Fibroblast of skin of left quadriceps (primary cell): ENCODE data around the gene FRAT1.
"Not testable (repeated sequence)": the region's sequence is repeated elsewhere in the genome, so short reads cannot be mapped to it uniquely, and the experiment has no call there.

ENCODE experiments used
- DNase-seq, 2 experiments: peaks; one replicate each; pipeline ENCODE4 v3.0.0-alpha.2; 2013; ENCODE audit warnings: low read depth in 2 of 2

Gene FRAT1

GRCh38 chr10:97318772-97319651 is at the start of gene FRAT1:
TSS of gene FRAT1 (plus strand) at chr10:97319271. CDS start at chr10:97319454, 183 bp downstream.
- peak; percentile 72 to 74 for DNase-seq

- no peak for DNase-seq
These were observed 48.4 kb upstream of the FRAT1 start for GRCh38 chr10:97270523-97271154.

- no peak for DNase-seq
These were observed 45.4 kb upstream of the FRAT1 start for GRCh38 chr10:97273700-97274099.

- no peak for DNase-seq
These were observed 44.2 kb upstream of the FRAT1 start for GRCh38 chr10:97274828-97275227.

- no peak for DNase-seq
These were observed 41.5 kb upstream of the FRAT1 start for GRCh38 chr10:97277551-97277950.

- DNase-seq = peak; percentile 89 to 92
These were observed 40.5 kb upstream of the FRAT1 start for GRCh38 chr10:97278491-97278989.

GRCh38 chr10:97279121-97279815 is 39.8 kb upstream of the FRAT1 start:
- no peak for DNase-seq

- DNase-seq = no peak
These were observed 38.3 kb upstream of the FRAT1 start for GRCh38 chr10:97280783-97281182.

GRCh38 chr10:97290076-97290475 is 29.0 kb upstream of the FRAT1 start:
- not testable (repeated sequence) for DNase-seq

GRCh38 chr10:97290576-97291356 is 28.3 kb upstream of the FRAT1 start:
- not testable (repeated sequence) for DNase-seq

- no peak for DNase-seq
These were observed 27.5 kb upstream of the FRAT1 start for GRCh38 chr10:97291357-97292096.

- peak; percentile 97 to 98 for DNase-seq
These were observed 26.8 kb upstream of the FRAT1 start, which contains the start of gene ARHGAP19 for GRCh38 chr10:97292097-97292861. TSS of gene ARHGAP19 (minus strand) at chr10:97292637. CDS start at chr10:97292627, 10 bp downstream.

GRCh38 chr10:97292862-97293198 is 26.2 kb upstream of the FRAT1 start:
- DNase-seq = no peak

- DNase-seq = no peak
These were observed 21.4 kb upstream of the FRAT1 start for GRCh38 chr10:97297556-97298222.

- DNase-seq = no peak
These were observed 20.9 kb upstream of the FRAT1 start for GRCh38 chr10:97298223-97298571.

GRCh38 chr10:97300980-97301379 is 18.1 kb upstream of the FRAT1 start:
- no peak for DNase-seq

- DNase-seq = no peak
These were observed 16.8 kb upstream of the FRAT1 start for GRCh38 chr10:97302088-97302791.

GRCh38 chr10:97307441-97307840 is 11.6 kb upstream of the FRAT1 start:
- no peak for DNase-seq
